SU-DHL-6 (cell line): ENCODE data around the gene PTPN4.

Source experiments
- H2AFZ ChIP-seq: fragments of 200-600 bp; sonication (generic); 2 replicates; pipeline ENCODE4 v1.6.1; 2014; ENCODE audit warnings: low read depth, mild to moderate bottlenecking, moderate library complexity, mixed read lengths, antibody characterized with exemption, low read length; ENCODE audit not compliant: severe bottlenecking
- H3F3A ChIP-seq: fragments of 200-600 bp; shearing (Covaris generic); 2 replicates; pipeline ENCODE4 v1.6.0; 2016; ENCODE audit warnings: antibody characterized with exemption, mild to moderate bottlenecking; ENCODE audit not compliant: insufficient read depth
- H3K27ac ChIP-seq: fragments of 200-600 bp; sonication (generic); 2 replicates; pipeline ENCODE4 v1.5.1; 2016; ENCODE audit warnings: low read depth, mild to moderate bottlenecking, low read length, moderate library complexity, mixed read lengths
- H3K27me3 ChIP-seq: fragments of 200-600 bp; sonication (generic), shearing (Covaris generic); 2 replicates; pipeline ENCODE4 v1.6.0; 2014; ENCODE audit warnings: mild to moderate bottlenecking, low read length
- H3K36me3 ChIP-seq: fragments of 200-600 bp; sonication (generic); 2 replicates; pipeline ENCODE4 v1.6.1; 2014; ENCODE audit warnings: mild to moderate bottlenecking, low read length, mixed read lengths
- H3K4me2 ChIP-seq: fragments of 300-600, 200-600 bp; shearing (Covaris generic), sonication (generic); 2 replicates; pipeline ENCODE4 v1.6.0; 2014; ENCODE audit warnings: low read length, low read depth, mild to moderate bottlenecking; ENCODE audit not compliant: poor library complexity, severe bottlenecking
- H3K4me3 ChIP-seq: fragments of 200-600 bp; sonication (generic); 2 replicates; pipeline ENCODE4 v1.5.1; 2014; ENCODE audit warnings: antibody characterized with exemption, low read length, mild to moderate bottlenecking, mixed read lengths; ENCODE audit not compliant: insufficient read depth, poor library complexity, severe bottlenecking
- H3K79me2 ChIP-seq: fragments of 200-600 bp; sonication (generic); 2 replicates; pipeline ENCODE4 v1.6.1; 2014; ENCODE audit warnings: mild to moderate bottlenecking, low read length, moderate library complexity; ENCODE audit not compliant: insufficient read depth
- H3K9ac ChIP-seq: fragments of 200-600 bp; sonication (generic); 2 replicates; pipeline ENCODE4 v1.7.0; 2014; ENCODE audit warnings: mild to moderate bottlenecking, low read length
- H3K9me2 ChIP-seq: fragments of 200-600 bp; sonication (generic); replicated peaks from 2 replicates; pipeline ENCODE4 v1.6.1; 2014; ENCODE audit warnings: low read length; ENCODE audit not compliant: insufficient read depth
- H3K9me3 ChIP-seq: fragments of 200-600 bp; sonication (generic); 2 replicates; pipeline ENCODE4 v1.6.1; 2014; ENCODE audit warnings: low read length, mixed read lengths; ENCODE audit not compliant: insufficient read depth
- H4K20me1 ChIP-seq: fragments of 200-600 bp; sonication (generic); 2 replicates; pipeline ENCODE4 v1.6.1; 2014; ENCODE audit warnings: low read depth, mild to moderate bottlenecking, antibody characterized with exemption, low read length, moderate library complexity, mixed read lengths
- CTCF ChIP-seq: fragments of 200-600 bp; sonication (generic); IDR thresholded peaks from one replicate; pipeline ENCODE4 v1.5.1; 2017; ENCODE audit warnings: antibody characterized with exemption, mild to moderate bottlenecking, low read length, moderate library complexity; ENCODE audit not compliant: insufficient read depth, poor library complexity, severe bottlenecking
- EZH2phosphoT487 ChIP-seq: fragments of 200-600 bp; sonication (generic), shearing (Covaris generic); conservative IDR thresholded peaks from 2 replicates; pipeline ENCODE4 v1.6.1; 2018; ENCODE audit warnings: mild to moderate bottlenecking, antibody characterized with exemption, low read length, moderate library complexity, mixed read lengths

The PTPN4 gene

GRCh38 chr2:119736021-119736420 is 23.7 kb upstream of the PTPN4 start:
- Histone ChIP-seq H3K9me3 (no peaks in the 10 kb centered on the region), H3K79me2 (no peaks in the 10 kb centered on the region), H3K4me3 (no peak overlapping the region), H3K27ac (no peak overlapping the region), H3F3A (no peaks in the 10 kb centered on the region), H3K36me3 (no peaks in the 10 kb centered on the region), H3K27me3 (no peaks in the 10 kb centered on the region), H3K4me2 (no peak overlapping the region), H4K20me1 (no peaks in the 10 kb centered on the region), H3K9me2 (no peaks in the 10 kb centered on the region), H3K9ac (no peak overlapping the region), H2AFZ (no peak overlapping the region)
- TF ChIP-seq CTCF (no peak), EZH2phosphoT487 (no peak)

- no peaks in the 10 kb centered on the region for H3K9me3 ChIP-seq
- H4K20me1 ChIP-seq, result no peaks in the 10 kb centered on the region
- H3K36me3 ChIP-seq, result no peaks in the 10 kb centered on the region
- H3K4me3 ChIP-seq, result no peak overlapping the region
- no peaks in the 10 kb centered on the region for H3F3A ChIP-seq
- no peaks in the 10 kb centered on the region for H3K79me2 ChIP-seq
- no peaks in the 10 kb centered on the region for H3K9me2 ChIP-seq
- TF ChIP-seq CTCF (no peak), EZH2phosphoT487 (no peak)
- H3K9ac ChIP-seq, result no peak overlapping the region
- H3K27me3 ChIP-seq, result no peaks in the 10 kb centered on the region
- H3K4me2 ChIP-seq, result no peak overlapping the region
- no peak overlapping the region for H3K27ac ChIP-seq
- no peak overlapping the region for H2AFZ ChIP-seq
Observed at GRCh38 chr2:119739580-119740255, 20.0 kb upstream of the PTPN4 start.

- H3F3A ChIP-seq, result no peaks in the 10 kb centered on the region
- H3K4me2 ChIP-seq, result no peak overlapping the region
- no peaks in the 10 kb centered on the region for H3K36me3 ChIP-seq
- no peak overlapping the region for H3K4me3 ChIP-seq
- no peak overlapping the region for H3K27ac ChIP-seq
- H4K20me1 ChIP-seq, result no peaks in the 10 kb centered on the region
- TF ChIP-seq EZH2phosphoT487, result no peak
- no peak for TF ChIP-seq CTCF
- H3K27me3 ChIP-seq, result no peaks in the 10 kb centered on the region
- no peaks in the 10 kb centered on the region for H3K9me3 ChIP-seq
- H3K79me2 ChIP-seq, result no peaks in the 10 kb centered on the region
- H3K9ac ChIP-seq, result no peak overlapping the region
- no peak overlapping the region for H2AFZ ChIP-seq
- H3K9me2 ChIP-seq, result no peaks in the 10 kb centered on the region
Observed at GRCh38 chr2:119741001-119741400, 18.7 kb upstream of the PTPN4 start.
